ENCODE measurements around the gene REEP2.

DNA sequence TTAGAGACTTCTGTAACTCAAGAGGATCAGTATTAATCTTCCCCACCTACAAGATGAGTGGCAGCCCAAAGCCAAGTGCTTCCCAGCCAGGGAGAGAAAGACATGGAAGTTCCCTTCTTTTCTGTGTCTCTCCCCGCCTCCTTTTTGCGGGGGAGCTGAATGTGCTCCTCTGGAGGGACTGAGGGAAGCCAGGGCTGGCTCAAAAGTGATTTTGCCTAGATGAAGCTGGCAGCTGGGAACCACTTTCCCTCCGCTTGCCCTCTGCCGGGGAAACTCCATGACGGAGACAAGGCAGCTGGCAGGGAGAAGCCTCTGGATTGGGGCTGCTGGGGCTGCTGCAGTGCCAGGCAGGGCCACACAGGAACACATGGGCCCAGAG lies 50.8 kb downstream of the REEP2 start:
- TF ChIP-seq EZH2 (IDR thresholded peaks at IDR 0.05; ENCODE audit: borderline replicate concordance, low read depth, low read length, poor library complexity, severe bottlenecking) = no peak
- TF ChIP-seq, protein P1, sequence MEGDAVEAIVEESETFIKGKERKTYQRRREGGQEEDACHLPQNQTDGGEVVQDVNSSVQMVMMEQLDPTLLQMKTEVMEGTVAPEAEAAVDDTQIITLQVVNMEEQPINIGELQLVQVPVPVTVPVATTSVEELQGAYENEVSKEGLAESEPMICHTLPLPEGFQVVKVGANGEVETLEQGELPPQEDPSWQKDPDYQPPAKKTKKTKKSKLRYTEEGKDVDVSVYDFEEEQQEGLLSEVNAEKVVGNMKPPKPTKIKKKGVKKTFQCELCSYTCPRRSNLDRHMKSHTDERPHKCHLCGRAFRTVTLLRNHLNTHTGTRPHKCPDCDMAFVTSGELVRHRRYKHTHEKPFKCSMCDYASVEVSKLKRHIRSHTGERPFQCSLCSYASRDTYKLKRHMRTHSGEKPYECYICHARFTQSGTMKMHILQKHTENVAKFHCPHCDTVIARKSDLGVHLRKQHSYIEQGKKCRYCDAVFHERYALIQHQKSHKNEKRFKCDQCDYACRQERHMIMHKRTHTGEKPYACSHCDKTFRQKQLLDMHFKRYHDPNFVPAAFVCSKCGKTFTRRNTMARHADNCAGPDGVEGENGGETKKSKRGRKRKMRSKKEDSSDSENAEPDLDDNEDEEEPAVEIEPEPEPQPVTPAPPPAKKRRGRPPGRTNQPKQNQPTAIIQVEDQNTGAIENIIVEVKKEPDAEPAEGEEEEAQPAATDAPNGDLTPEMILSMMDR (conservative IDR thresholded peaks at IDR 0.05; ENCODE audit: low read depth, low read length) = no peak
